ENCODE measurements around the gene SATB1.

SATB1 gene

DNA sequence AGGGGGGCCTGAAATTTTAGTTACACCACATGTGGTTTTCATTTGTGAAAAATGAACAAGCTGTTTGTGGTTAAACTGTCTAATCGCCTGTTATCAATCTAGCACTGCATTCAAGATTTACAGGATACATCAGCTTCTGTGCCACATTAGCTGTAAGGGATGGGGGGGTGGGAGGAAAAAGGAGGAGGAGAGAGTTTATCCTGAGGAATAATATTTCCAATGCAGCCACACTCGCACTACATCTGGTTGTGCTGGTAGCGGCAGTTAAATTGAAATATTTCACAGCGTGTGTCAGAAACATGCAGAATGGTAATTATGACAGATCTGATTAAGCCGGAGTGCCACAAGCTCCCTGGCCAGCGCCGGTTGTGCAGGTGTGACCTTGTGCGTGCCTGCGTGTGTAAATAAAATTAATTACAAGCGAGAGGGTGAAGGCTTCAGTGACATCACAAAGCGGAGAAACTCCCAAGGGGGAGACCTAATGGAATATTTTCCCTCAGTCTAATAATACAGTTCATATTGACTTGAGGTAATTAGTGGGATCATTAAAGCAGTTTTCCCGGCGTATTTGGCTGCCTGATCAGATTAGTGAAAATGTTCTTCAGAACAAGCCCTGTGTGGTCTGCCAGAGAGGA, 55.5 kb downstream of the SATB1 start (continued):
- no peak for TF ChIP-seq SCRT1 (tag by site-specific recombination; IDR thresholded peaks at IDR 0.05; ENCODE audit: borderline replicate concordance)

DNA sequence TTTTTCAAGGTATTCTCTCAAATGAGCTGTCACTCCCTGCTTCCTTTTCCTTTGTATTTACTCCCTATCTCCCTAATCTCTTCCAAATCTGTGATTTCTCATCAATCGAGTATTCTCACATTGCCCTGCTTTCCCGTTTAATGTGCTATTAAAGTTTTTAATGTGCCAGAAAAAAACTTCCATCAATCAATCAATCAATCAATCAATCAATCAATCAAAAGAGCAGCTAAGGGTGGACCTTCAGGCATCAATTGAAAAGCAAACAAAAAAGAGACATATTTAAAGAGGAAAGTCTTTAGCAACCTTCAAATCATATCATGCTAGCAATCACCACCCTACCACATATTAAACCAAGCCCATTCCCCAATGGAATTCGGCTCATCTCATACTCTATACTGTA, 58.9 kb downstream of the SATB1 start:
- ChIA-PET CTCF (interaction anchor here (1.4 kb wide), 1 partner anchor 23 kb away, joined by 5 read pairs; no protein-coding TSS in a partner anchor), POLR2A (no interaction called here)
- peaks cover 3% of the 10 kb centered on the region; the same call in 1 of the 2 replicates for H3K4me1 ChIP-seq (ENCODE audit: control insufficient read depth, insufficient read depth, low read length)
- H3K36me3 ChIP-seq (ENCODE audit: control insufficient read depth in 2 of 2, insufficient read depth in 1 of 2, low read length in 2 of 2) = peaks cover 0 to 3% of the 10 kb centered on the region in 2 experiments; a peak in 1 of 3 replicates
- H3K27ac ChIP-seq (ENCODE audit: extremely low read depth, low read depth, low read length) = no peak overlapping the region
- H3K9me3 ChIP-seq (ENCODE audit: control insufficient read depth, insufficient read depth, low read depth, low read length) = no peaks in the 10 kb centered on the region
- no peak for TF ChIP-seq PBX3 (CRISPR knock-in tag; IDR thresholded peaks at IDR 0.05)
- TF ChIP-seq TRIM28 (IDR thresholded peaks at IDR 0.05; ENCODE audit: borderline replicate concordance, low read length) = no peak
- no peak for TF ChIP-seq ZNF133 (tag by site-specific recombination; IDR thresholded peaks at IDR 0.05)
- TF ChIP-seq ZNF830 (tag by site-specific recombination; IDR thresholded peaks at IDR 0.05; ENCODE audit: low read depth) = no peak
- peak; percentile 49; the same call in 1 of the 2 replicates for TF ChIP-seq TSHZ1 (tag by site-specific recombination; IDR thresholded peaks at IDR 0.05; ENCODE audit: borderline replicate concordance)
- no peak overlapping the region for H3K4me3 ChIP-seq (ENCODE audit: low read depth, low read length)

DNA sequence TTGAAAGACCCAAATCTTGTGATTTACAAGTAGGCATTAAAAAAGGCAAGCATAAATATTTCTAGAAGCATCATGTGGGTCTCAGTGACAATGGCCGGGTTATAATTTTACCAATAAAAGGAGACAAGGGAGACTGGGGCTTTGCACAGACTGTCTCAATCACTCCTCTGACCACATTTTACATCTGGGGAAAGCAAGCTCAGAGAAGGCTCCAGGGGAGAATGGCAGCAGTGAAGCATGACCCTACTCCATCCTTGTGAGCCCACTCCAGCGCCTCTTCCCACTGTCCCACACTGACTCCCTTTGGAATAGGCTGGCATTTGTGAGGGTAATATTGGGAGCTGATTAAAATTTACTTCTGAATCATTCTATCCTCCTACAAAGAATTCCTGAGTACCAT, 61.8 kb downstream of the SATB1 start:
- H3K4me1 ChIP-seq (ENCODE audit: control insufficient read depth, insufficient read depth, low read length) = no peaks in the 10 kb centered on the region
- peaks cover 0 to 3% of the 10 kb centered on the region in 2 experiments; a peak in 1 of 3 replicates for H3K36me3 ChIP-seq (ENCODE audit: control insufficient read depth in 2 of 2, insufficient read depth in 1 of 2, low read length in 2 of 2)
- H3K27ac ChIP-seq (ENCODE audit: extremely low read depth, low read depth, low read length) = no peak overlapping the region
- H3K9me3 ChIP-seq (ENCODE audit: control insufficient read depth, insufficient read depth, low read depth, low read length) = no peaks in the 10 kb centered on the region
- ChIA-PET CTCF (interaction anchor here (1.6 kb wide), 1 partner anchor 26 kb away, joined by 5 read pairs; no protein-coding TSS in a partner anchor), POLR2A (no interaction called here)
- no peak overlapping the region for H3K4me3 ChIP-seq (ENCODE audit: low read depth, low read length)
- TF ChIP-seq ZSCAN23 (tag by site-specific recombination; IDR thresholded peaks at IDR 0.05) (no peak), ZNF155 (tag by site-specific recombination; IDR thresholded peaks at IDR 0.05) (no peak), ZNF416 (tag by site-specific recombination; IDR thresholded peaks at IDR 0.05) (no peak), TCF7L2 (IDR thresholded peaks at IDR 0.05; ENCODE audit: borderline replicate concordance, low read depth, low read length) (no peak), WT1 (tag by site-specific recombination; IDR thresholded peaks at IDR 0.05) (no peak), ZNF837 (tag by site-specific recombination; IDR thresholded peaks at IDR 0.05) (no peak), ZNF76 (tag by site-specific recombination; IDR thresholded peaks at IDR 0.05; ENCODE audit: borderline replicate concordance, low read depth) (no peak), ZXDB (tag by site-specific recombination; IDR thresholded peaks at IDR 0.05) (no peak), ZNF2 (tag by site-specific recombination; IDR thresholded peaks at IDR 0.05) (no peak), TSHZ1 (tag by site-specific recombination; IDR thresholded peaks at IDR 0.05; ENCODE audit: borderline replicate concordance) (no peak), MYNN (tag by site-specific recombination; IDR thresholded peaks at IDR 0.05; ENCODE audit: borderline replicate concordance) (no peak), ZNF19 (tag by site-specific recombination; IDR thresholded peaks at IDR 0.05; ENCODE audit: low read depth) (no peak), ZNF23 (tag by site-specific recombination; IDR thresholded peaks at IDR 0.05; ENCODE audit: borderline replicate concordance) (no peak)
- TF ChIP-seq, protein P1, sequence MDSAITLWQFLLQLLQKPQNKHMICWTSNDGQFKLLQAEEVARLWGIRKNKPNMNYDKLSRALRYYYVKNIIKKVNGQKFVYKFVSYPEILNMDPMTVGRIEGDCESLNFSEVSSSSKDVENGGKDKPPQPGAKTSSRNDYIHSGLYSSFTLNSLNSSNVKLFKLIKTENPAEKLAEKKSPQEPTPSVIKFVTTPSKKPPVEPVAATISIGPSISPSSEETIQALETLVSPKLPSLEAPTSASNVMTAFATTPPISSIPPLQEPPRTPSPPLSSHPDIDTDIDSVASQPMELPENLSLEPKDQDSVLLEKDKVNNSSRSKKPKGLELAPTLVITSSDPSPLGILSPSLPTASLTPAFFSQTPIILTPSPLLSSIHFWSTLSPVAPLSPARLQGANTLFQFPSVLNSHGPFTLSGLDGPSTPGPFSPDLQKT (IDR thresholded peaks at IDR 0.05; ENCODE audit: borderline replicate concordance, low read depth, low read length) = no peak
- TF ChIP-seq, protein P2, sequence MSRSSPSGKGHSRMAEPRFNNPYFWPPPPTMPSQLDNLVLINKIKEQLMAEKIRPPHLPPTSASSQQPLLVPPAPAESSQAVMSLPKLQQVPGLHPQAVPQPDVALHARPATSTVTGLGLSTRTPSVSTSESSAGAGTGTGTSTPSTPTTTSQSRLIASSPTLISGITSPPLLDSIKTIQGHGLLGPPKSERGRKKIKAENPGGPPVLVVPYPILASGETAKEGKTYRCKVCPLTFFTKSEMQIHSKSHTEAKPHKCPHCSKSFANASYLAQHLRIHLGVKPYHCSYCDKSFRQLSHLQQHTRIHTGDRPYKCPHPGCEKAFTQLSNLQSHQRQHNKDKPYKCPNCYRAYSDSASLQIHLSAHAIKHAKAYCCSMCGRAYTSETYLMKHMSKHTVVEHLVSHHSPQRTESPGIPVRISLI (tag by site-specific recombination; IDR thresholded peaks at IDR 0.05) = no peak
